GM23338 (cell line): ENCODE results near the gene PRLHR. TPM values are rescaled to one million over a fixed set of nuclear protein-coding genes. Genes with fewer than 3 reads are reported as not detected.

ENCODE experiments used
- ATAC-seq: fragments of 200-7000 bp; cut with Tn5 transposase; 3 replicates; pipeline ENCODE4 v1.9.1; 2020
- DNase-seq: peaks from one replicate; pipeline ENCODE4 v3.0.0-alpha.2; 2015; ENCODE audit warnings: low spot score
- H2AFZ ChIP-seq: fragments of 200-600 bp; sonication (generic); 2 replicates; pipeline ENCODE4 v1.8.0; 2016; ENCODE audit warnings: antibody characterized with exemption, mild to moderate bottlenecking, moderate library complexity
- H3F3A ChIP-seq: fragments of 200-600 bp; sonication (generic); replicated peaks from 2 replicates; pipeline ENCODE4 v1.8.0; 2017; ENCODE audit warnings: antibody characterized with exemption, mixed run types, low read depth
- H3K27ac ChIP-seq: fragments of 200-600 bp; sonication (generic); 2 replicates; pipeline ENCODE4 v1.6.1; 2016; ENCODE audit warnings: low read depth
- H3K27me3 ChIP-seq: fragments of 200-600 bp; sonication (generic); 2 replicates; pipeline ENCODE4 v1.8.0; 2016; ENCODE audit warnings: mild to moderate bottlenecking, mixed run types, moderate library complexity; ENCODE audit not compliant: insufficient read depth
- H3K36me3 ChIP-seq: fragments of 200-600 bp; sonication (generic); 2 replicates; pipeline ENCODE4 v1.8.0; 2016; ENCODE audit warnings: mild to moderate bottlenecking; ENCODE audit not compliant: insufficient read depth
- H3K4me1 ChIP-seq: fragments of 200-600 bp; sonication (generic); 2 replicates; pipeline ENCODE4 v1.8.0; 2016; ENCODE audit warnings: mild to moderate bottlenecking, moderate library complexity; ENCODE audit not compliant: insufficient read depth
- H3K4me2 ChIP-seq: fragments of 200-600 bp; sonication (generic); 2 replicates; pipeline ENCODE4 v1.7.1; 2017; ENCODE audit warnings: mixed run types
- H3K4me3 ChIP-seq: fragments of 200-600 bp; sonication (generic); 2 replicates; pipeline ENCODE4 v1.6.1; 2016; ENCODE audit warnings: mixed run types
- H3K79me2 ChIP-seq: fragments of 200-600 bp; sonication (generic); replicated peaks from 2 replicates; pipeline ENCODE4 v1.8.0; 2017; ENCODE audit warnings: mild to moderate bottlenecking; ENCODE audit not compliant: insufficient read depth
- H3K9me2 ChIP-seq: fragments of 200-600 bp; sonication (generic); 2 replicates; pipeline ENCODE4 v1.8.0; 2017; ENCODE audit not compliant: insufficient read depth
- H4K20me1 ChIP-seq: fragments of 200-600 bp; sonication (generic); replicated peaks from 2 replicates; pipeline ENCODE4 v1.8.0; 2017; ENCODE audit warnings: mild to moderate bottlenecking; ENCODE audit not compliant: insufficient read depth
- H3K27ac Mint-ChIP-seq: 2 replicates; pipeline ENCODE4 v1.8.0; 2020; ENCODE audit warnings: inconsistent platforms, mild to moderate bottlenecking, moderate library complexity, mixed read lengths
- H3K27me3 Mint-ChIP-seq: 3 replicates; pipeline ENCODE4 v1.8.0; 2022; ENCODE audit warnings: low read depth, mild to moderate bottlenecking, moderate library complexity, mixed read lengths, inconsistent platforms; ENCODE audit not compliant: insufficient read depth, poor library complexity
- H3K36me3 Mint-ChIP-seq: 3 replicates; pipeline ENCODE4 v1.8.0; 2021; ENCODE audit warnings: low read depth, mild to moderate bottlenecking, inconsistent platforms, moderate library complexity, mixed read lengths
- H3K4me1 Mint-ChIP-seq: 3 replicates; pipeline ENCODE4 v1.8.0; 2020; ENCODE audit warnings: mild to moderate bottlenecking, inconsistent platforms, mixed read lengths
- H3K4me3 Mint-ChIP-seq: 3 replicates; pipeline ENCODE4 v1.8.0; 2021; ENCODE audit warnings: moderate library complexity, mild to moderate bottlenecking, inconsistent platforms, mixed read lengths
- H3K9me3 Mint-ChIP-seq: 3 replicates; pipeline ENCODE4 v1.8.0; 2020; ENCODE audit warnings: moderate library complexity, mild to moderate bottlenecking, inconsistent platforms, mixed read lengths
- CREB1 ChIP-seq: fragments of 250-450 bp; sonication (Bioruptor Pico); IDR thresholded peaks from 2 replicates; pipeline ENCODE4 v1.5.0; 2020; ENCODE audit warnings: low read depth, mild to moderate bottlenecking, moderate library complexity
- EZH2 ChIP-seq: fragments of 200-600 bp; sonication (generic); IDR thresholded peaks from one replicate; pipeline ENCODE4 v1.8.0; 2017; ENCODE audit warnings: antibody characterized with exemption, mild to moderate bottlenecking, low read depth; ENCODE audit not compliant: unreplicated experiment
- EZH2phosphoT487 ChIP-seq: fragments of 200-600 bp; sonication (generic); IDR thresholded peaks from one replicate; pipeline ENCODE4 v1.8.1; 2018; ENCODE audit warnings: antibody characterized with exemption; ENCODE audit not compliant: unreplicated experiment
- NANOG ChIP-seq: IDR thresholded peaks from 2 replicates; pipeline ENCODE4 v1.6.1; 2016; ENCODE audit warnings: antibody characterized with exemption, borderline replicate concordance
- POLR2AphosphoS5 ChIP-seq: IDR thresholded peaks from 2 replicates; pipeline ENCODE4 v1.6.1; 2016; ENCODE audit warnings: antibody characterized with exemption, low read depth
- STAT1 ChIP-seq: IDR thresholded peaks from one replicate; pipeline ENCODE4 v1.6.1; 2016; ENCODE audit warnings: antibody characterized with exemption; ENCODE audit not compliant: unreplicated experiment
- ZNF331 ChIP-seq: fragments of 250-450 bp; sonication (Bioruptor Pico); IDR thresholded peaks from 2 replicates; pipeline ENCODE4 v1.5.0; 2020; ENCODE audit warnings: low read depth, mild to moderate bottlenecking, moderate library complexity
- polyA plus RNA-seq: library from polyadenylated mRNA; unstranded; fragments of >200 nt; fragmentation: Nextera tagmentation; extraction: Ambion mirVana; gene quantifications from 2 replicates; pipeline ENCODE4 v1.2.1, GENCODE V29; 2016
- total RNA-seq: library from RNA; depleted of rRNA; stranded (reverse); fragments of >200 nt; shearing (Covaris generic); gene quantifications from 2 replicates; pipeline ENCODE4 v1.2.3, GENCODE V29; 2014
- TF ChIP-seq, protein P1 (sequence below): IDR thresholded peaks from 2 replicates; pipeline ENCODE4 v1.6.1; 2016; ENCODE audit warnings: antibody characterized with exemption
- TF ChIP-seq, protein P2 (sequence below): IDR thresholded peaks from one replicate; pipeline ENCODE4 v1.6.1; 2018; ENCODE audit warnings: antibody characterized with exemption; ENCODE audit not compliant: unreplicated experiment
- TF ChIP-seq, protein P3 (sequence below): fragments of 250-450 bp; sonication (Bioruptor Pico); IDR thresholded peaks from 2 replicates; pipeline ENCODE4 v1.5.0; 2020; ENCODE audit warnings: mild to moderate bottlenecking, moderate library complexity
- TF ChIP-seq, protein P4 (sequence below), 2 experiments: fragments of 200-600 bp in 1 of 2; sonication (generic) in 1 of 2; conservative IDR thresholded peaks; 2 replicates each; pipeline versions ENCODE4 v1.5.1 to v1.6.1; 2016 to 2017; ENCODE audit warnings: antibody characterized with exemption in 2 of 2, low read depth in 2 of 2, mild to moderate bottlenecking in 2 of 2, moderate library complexity in 1 of 2

The PRLHR gene
- total and polyA plus RNA-seq, 2 experiments from 2014 or later, result 0.24 TPM; not detected in 1

DNA sequence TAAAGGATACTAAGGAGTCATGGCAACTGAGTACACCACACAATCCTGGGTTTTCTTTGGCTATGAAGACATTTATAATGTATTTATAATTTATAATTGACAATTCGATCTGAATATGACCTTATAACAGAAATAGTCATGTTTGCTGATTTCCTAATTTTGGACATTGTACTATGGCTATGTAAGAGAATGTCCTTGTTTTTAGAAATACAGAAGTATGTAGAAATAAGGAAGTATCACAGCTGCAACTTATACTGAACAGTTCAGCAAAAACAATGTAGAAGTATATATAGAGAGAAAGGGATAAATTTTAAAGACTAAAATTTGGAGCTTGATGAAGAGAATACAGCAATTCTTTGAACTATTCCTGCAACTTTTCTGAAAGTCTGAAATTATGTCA is 32.6 kb downstream of the PRLHR start:
- H3K27me3 ChIP-seq, result no peaks in the 10 kb centered on the region
- TF ChIP-seq EZH2phosphoT487 (no peak), EZH2 (no peak), POLR2AphosphoS5 (no peak), NANOG (no peak), ZNF331 (CRISPR knock-in tag) (no peak), CREB1 (CRISPR knock-in tag) (no peak), STAT1 (no peak)
- TF ChIP-seq, protein P1, sequence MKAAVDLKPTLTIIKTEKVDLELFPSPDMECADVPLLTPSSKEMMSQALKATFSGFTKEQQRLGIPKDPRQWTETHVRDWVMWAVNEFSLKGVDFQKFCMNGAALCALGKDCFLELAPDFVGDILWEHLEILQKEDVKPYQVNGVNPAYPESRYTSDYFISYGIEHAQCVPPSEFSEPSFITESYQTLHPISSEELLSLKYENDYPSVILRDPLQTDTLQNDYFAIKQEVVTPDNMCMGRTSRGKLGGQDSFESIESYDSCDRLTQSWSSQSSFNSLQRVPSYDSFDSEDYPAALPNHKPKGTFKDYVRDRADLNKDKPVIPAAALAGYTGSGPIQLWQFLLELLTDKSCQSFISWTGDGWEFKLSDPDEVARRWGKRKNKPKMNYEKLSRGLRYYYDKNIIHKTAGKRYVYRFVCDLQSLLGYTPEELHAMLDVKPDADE, result no peak
- TF ChIP-seq, protein P2, sequence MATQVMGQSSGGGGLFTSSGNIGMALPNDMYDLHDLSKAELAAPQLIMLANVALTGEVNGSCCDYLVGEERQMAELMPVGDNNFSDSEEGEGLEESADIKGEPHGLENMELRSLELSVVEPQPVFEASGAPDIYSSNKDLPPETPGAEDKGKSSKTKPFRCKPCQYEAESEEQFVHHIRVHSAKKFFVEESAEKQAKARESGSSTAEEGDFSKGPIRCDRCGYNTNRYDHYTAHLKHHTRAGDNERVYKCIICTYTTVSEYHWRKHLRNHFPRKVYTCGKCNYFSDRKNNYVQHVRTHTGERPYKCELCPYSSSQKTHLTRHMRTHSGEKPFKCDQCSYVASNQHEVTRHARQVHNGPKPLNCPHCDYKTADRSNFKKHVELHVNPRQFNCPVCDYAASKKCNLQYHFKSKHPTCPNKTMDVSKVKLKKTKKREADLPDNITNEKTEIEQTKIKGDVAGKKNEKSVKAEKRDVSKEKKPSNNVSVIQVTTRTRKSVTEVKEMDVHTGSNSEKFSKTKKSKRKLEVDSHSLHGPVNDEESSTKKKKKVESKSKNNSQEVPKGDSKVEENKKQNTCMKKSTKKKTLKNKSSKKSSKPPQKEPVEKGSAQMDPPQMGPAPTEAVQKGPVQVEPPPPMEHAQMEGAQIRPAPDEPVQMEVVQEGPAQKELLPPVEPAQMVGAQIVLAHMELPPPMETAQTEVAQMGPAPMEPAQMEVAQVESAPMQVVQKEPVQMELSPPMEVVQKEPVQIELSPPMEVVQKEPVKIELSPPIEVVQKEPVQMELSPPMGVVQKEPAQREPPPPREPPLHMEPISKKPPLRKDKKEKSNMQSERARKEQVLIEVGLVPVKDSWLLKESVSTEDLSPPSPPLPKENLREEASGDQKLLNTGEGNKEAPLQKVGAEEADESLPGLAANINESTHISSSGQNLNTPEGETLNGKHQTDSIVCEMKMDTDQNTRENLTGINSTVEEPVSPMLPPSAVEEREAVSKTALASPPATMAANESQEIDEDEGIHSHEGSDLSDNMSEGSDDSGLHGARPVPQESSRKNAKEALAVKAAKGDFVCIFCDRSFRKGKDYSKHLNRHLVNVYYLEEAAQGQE, result no peak
- TF ChIP-seq, protein P3, sequence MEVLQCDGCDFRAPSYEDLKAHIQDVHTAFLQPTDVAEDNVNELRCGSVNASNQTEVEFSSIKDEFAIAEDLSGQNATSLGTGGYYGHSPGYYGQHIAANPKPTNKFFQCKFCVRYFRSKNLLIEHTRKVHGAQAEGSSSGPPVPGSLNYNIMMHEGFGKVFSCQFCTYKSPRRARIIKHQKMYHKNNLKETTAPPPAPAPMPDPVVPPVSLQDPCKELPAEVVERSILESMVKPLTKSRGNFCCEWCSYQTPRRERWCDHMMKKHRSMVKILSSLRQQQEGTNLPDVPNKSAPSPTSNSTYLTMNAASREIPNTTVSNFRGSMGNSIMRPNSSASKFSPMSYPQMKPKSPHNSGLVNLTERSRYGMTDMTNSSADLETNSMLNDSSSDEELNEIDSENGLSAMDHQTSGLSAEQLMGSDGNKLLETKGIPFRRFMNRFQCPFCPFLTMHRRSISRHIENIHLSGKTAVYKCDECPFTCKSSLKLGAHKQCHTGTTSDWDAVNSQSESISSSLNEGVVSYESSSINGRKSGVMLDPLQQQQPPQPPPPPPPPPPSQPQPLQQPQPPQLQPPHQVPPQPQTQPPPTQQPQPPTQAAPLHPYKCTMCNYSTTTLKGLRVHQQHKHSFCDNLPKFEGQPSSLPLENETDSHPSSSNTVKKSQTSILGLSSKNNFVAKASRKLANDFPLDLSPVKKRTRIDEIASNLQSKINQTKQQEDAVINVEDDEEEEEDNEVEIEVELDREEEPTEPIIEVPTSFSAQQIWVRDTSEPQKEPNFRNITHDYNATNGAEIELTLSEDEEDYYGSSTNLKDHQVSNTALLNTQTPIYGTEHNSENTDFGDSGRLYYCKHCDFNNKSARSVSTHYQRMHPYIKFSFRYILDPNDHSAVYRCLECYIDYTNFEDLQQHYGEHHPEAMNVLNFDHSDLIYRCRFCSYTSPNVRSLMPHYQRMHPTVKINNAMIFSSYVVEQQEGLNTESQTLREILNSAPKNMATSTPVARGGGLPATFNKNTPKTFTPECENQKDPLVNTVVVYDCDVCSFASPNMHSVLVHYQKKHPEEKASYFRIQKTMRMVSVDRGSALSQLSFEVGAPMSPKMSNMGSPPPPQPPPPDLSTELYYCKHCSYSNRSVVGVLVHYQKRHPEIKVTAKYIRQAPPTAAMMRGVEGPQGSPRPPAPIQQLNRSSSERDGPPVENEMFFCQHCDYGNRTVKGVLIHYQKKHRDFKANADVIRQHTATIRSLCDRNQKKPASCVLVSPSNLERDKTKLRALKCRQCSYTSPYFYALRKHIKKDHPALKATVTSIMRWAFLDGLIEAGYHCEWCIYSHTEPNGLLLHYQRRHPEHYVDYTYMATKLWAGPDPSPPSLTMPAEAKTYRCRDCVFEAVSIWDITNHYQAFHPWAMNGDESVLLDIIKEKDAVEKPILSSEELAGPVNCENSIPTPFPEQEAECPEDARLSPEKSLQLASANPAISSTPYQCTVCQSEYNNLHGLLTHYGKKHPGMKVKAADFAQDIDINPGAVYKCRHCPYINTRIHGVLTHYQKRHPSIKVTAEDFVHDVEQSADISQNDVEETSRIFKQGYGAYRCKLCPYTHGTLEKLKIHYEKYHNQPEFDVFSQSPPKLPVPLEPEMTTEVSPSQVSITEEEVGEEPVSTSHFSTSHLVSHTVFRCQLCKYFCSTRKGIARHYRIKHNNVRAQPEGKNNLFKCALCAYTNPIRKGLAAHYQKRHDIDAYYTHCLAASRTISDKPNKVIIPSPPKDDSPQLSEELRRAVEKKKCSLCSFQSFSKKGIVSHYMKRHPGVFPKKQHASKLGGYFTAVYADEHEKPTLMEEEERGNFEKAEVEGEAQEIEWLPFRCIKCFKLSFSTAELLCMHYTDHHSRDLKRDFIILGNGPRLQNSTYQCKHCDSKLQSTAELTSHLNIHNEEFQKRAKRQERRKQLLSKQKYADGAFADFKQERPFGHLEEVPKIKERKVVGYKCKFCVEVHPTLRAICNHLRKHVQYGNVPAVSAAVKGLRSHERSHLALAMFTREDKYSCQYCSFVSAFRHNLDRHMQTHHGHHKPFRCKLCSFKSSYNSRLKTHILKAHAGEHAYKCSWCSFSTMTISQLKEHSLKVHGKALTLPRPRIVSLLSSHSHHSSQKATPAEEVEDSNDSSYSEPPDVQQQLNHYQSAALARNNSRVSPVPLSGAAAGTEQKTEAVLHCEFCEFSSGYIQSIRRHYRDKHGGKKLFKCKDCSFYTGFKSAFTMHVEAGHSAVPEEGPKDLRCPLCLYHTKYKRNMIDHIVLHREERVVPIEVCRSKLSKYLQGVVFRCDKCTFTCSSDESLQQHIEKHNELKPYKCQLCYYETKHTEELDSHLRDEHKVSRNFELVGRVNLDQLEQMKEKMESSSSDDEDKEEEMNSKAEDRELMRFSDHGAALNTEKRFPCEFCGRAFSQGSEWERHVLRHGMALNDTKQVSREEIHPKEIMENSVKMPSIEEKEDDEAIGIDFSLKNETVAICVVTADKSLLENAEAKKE (CRISPR knock-in tag), result no peak
- TF ChIP-seq, protein P4, sequence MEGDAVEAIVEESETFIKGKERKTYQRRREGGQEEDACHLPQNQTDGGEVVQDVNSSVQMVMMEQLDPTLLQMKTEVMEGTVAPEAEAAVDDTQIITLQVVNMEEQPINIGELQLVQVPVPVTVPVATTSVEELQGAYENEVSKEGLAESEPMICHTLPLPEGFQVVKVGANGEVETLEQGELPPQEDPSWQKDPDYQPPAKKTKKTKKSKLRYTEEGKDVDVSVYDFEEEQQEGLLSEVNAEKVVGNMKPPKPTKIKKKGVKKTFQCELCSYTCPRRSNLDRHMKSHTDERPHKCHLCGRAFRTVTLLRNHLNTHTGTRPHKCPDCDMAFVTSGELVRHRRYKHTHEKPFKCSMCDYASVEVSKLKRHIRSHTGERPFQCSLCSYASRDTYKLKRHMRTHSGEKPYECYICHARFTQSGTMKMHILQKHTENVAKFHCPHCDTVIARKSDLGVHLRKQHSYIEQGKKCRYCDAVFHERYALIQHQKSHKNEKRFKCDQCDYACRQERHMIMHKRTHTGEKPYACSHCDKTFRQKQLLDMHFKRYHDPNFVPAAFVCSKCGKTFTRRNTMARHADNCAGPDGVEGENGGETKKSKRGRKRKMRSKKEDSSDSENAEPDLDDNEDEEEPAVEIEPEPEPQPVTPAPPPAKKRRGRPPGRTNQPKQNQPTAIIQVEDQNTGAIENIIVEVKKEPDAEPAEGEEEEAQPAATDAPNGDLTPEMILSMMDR (conservative IDR thresholded peaks at IDR 0.05; ENCODE audit: low read depth in 2 of 2), result no peak
- DNase-seq, result no peak
- Mint-ChIP-seq H3K4me1 (peaks cover 24% of the 10 kb centered on the region), H3K9me3 (peaks cover 19% of the 10 kb centered on the region; the same call in 2 of the 3 replicates), H3K4me3 (no peak overlapping the region), H3K27ac (no peak overlapping the region), H3K36me3 (peaks cover 11% of the 10 kb centered on the region; the same call in 2 of the 3 replicates), H3K27me3 (peaks cover 7% of the 10 kb centered on the region)
- H3K36me3 ChIP-seq, result no peaks in the 10 kb centered on the region; the same call in 1 of the 2 replicates
- H4K20me1 ChIP-seq, result no peaks in the 10 kb centered on the region
- H3K9me2 ChIP-seq, result 0 out of 2 replicates have a peak, but pooled peaks cover 3% of the 10 kb centered on the region
- no peaks in the 10 kb centered on the region for H3K79me2 ChIP-seq
- H3K4me3 ChIP-seq, result no peak overlapping the region
- no peak overlapping the region for H3K4me2 ChIP-seq
- no peaks in the 10 kb centered on the region for H3F3A ChIP-seq
- ATAC-seq, result no peak
- H3K27ac ChIP-seq, result no peak overlapping the region
- peaks cover 18% of the 10 kb centered on the region for H3K4me1 ChIP-seq
- H2AFZ ChIP-seq, result no peak overlapping the region
